ENCODE data around the gene ILF2.
"Not testable (repeated sequence)": the region's sequence is repeated elsewhere in the genome, so short reads cannot be mapped to it uniquely, and the experiment has no call there.

The ILF2 gene

GRCh38 chr1:153670859-153671627 lies at the start of gene ILF2:
Gene ILF2, minus strand, starts transcription at chr1:153670993. Its CDS starts 71 bp downstream, at chr1:153670922.
- DNase-seq: peak; percentile 96

- no peak for DNase-seq
Observed at GRCh38 chr1:153717330-153717729, 46.5 kb upstream of the ILF2 start.

- not testable (repeated sequence) for DNase-seq
Observed at GRCh38 chr1:153716211-153716610, 45.4 kb upstream of the ILF2 start.

GRCh38 chr1:153711026-153711425 lies 40.2 kb upstream of the ILF2 start:
- DNase-seq: no peak

- DNase-seq: no peak
Observed at GRCh38 chr1:153705484-153705883, 34.7 kb upstream of the ILF2 start.

- DNase-seq: no peak
Observed at GRCh38 chr1:153699768-153700167, 29.0 kb upstream of the ILF2 start.

GRCh38 chr1:153698923-153699714 lies 28.3 kb upstream of the ILF2 start:
- no peak for DNase-seq

GRCh38 chr1:153698020-153698922 lies 27.5 kb upstream of the ILF2 start:
- no peak for DNase-seq

GRCh38 chr1:153697191-153698019 lies 26.6 kb upstream of the ILF2 start:
- DNase-seq: no peak

GRCh38 chr1:153696741-153697140 lies 25.9 kb upstream of the ILF2 start:
- no peak for DNase-seq

- DNase-seq: no peak
Observed at GRCh38 chr1:153693466-153693865, 22.7 kb upstream of the ILF2 start.

GRCh38 chr1:153688736-153689328 lies 18.0 kb upstream of the ILF2 start:
- no peak for DNase-seq

GRCh38 chr1:153688276-153688675 lies 17.5 kb upstream of the ILF2 start:
- no peak for DNase-seq

- no peak for DNase-seq
Observed at GRCh38 chr1:153687346-153688125, 16.7 kb upstream of the ILF2 start.

- DNase-seq: no peak
Observed at GRCh38 chr1:153685544-153686340, 14.9 kb upstream of the ILF2 start.

GRCh38 chr1:153684892-153685291 lies 14.1 kb upstream of the ILF2 start:
- DNase-seq: no peak

GRCh38 chr1:153683854-153684253 lies 13.1 kb upstream of the ILF2 start:
- no peak for DNase-seq

GRCh38 chr1:153682730-153683129 lies 11.9 kb upstream of the ILF2 start:
- no peak for DNase-seq

GRCh38 chr1:153680120-153680403 lies 9.3 kb upstream of the ILF2 start:
- DNase-seq: no peak

Measured in CD4-positive, alpha-beta T cell treated with Interleukin-17A for 4 hours (primary cell).